DOHH2 (cell line): ENCODE measurements around the gene HSD11B1.

Experiments used
- EZH2phosphoT487 ChIP-seq: fragments of 200-600 bp; sonication (generic); IDR thresholded peaks from 2 replicates; pipeline ENCODE4 v1.6.1; 2017; ENCODE audit warnings: borderline replicate concordance, mild to moderate bottlenecking, antibody characterized with exemption, low read length, moderate library complexity, mixed read lengths
- TF ChIP-seq, protein P1 (sequence below): fragments of 200-600 bp; sonication (generic); IDR thresholded peaks from one replicate; pipeline ENCODE4 v1.5.1; 2014; ENCODE audit warnings: antibody characterized with exemption, mild to moderate bottlenecking, low read depth, low read length; ENCODE audit not compliant: poor library complexity, severe bottlenecking

DNA sequence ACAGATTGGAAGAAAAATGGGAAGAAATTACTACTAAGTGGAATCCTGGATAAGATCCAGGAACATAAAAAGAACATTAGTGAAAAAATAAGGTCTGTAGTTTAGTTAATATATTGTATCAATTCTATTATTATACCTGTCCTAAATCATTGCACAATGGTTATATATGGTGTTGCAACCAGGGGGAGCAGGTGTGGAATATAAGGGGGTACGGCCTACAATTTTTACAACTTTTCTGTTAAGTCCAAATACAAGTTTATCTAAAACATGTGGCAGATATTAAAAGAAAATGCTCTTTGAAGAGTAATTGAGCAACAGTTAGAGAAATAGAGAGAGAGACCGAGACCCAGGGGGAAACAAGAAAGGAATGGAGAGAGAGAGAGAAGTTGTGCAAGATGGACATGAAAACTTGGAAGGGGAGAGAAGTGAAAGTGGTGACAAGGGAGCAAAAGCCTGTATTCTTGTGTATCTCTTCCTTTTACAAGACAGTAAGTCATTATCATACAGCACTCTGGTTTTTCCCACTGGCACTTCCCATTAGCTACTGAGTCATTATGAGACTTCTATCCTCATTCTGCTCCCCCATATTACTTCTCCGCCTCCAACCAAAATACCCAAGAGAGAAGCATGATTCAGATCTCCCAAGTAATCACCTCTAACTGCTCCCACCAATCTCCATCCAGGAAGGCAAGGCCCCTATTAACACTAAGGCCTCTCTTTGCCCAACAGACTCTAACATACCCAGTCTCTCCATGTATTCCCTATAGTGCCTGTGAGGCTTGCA, 29.0 kb downstream of the HSD11B1 start:
- TF ChIP-seq, protein P1, sequence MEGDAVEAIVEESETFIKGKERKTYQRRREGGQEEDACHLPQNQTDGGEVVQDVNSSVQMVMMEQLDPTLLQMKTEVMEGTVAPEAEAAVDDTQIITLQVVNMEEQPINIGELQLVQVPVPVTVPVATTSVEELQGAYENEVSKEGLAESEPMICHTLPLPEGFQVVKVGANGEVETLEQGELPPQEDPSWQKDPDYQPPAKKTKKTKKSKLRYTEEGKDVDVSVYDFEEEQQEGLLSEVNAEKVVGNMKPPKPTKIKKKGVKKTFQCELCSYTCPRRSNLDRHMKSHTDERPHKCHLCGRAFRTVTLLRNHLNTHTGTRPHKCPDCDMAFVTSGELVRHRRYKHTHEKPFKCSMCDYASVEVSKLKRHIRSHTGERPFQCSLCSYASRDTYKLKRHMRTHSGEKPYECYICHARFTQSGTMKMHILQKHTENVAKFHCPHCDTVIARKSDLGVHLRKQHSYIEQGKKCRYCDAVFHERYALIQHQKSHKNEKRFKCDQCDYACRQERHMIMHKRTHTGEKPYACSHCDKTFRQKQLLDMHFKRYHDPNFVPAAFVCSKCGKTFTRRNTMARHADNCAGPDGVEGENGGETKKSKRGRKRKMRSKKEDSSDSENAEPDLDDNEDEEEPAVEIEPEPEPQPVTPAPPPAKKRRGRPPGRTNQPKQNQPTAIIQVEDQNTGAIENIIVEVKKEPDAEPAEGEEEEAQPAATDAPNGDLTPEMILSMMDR, result no peak
- no peak for TF ChIP-seq EZH2phosphoT487
